ENCODE results near the gene HDAC11.
A peak's percentile ranks its signal among the peaks of the same experiment; 100 is the strongest.

Gene HDAC11

GRCh38 chr3:13509059-13509815 lies 29.1 kb downstream of the HDAC11 start:
- no peak overlapping the region for H3K4me3 ChIP-seq (ENCODE audit: low read depth, low read length)
- TF ChIP-seq CTCF (IDR thresholded peaks at IDR 0.05; ENCODE audit: low read depth, low read length): no peak
- in situ Hi-C loops (cut with HindIII; ENCODE audit: low sequenced_read_pairs): no loop called here
- DNase-seq (ENCODE audit: low read depth, low spot score): no peak

GRCh38 chr3:13509816-13510192 lies 29.7 kb downstream of the HDAC11 start:
- no peak for TF ChIP-seq CTCF (IDR thresholded peaks at IDR 0.05; ENCODE audit: low read depth, low read length)
- no peak overlapping the region for H3K4me3 ChIP-seq (ENCODE audit: low read depth, low read length)
- no peak for DNase-seq (ENCODE audit: low read depth, low spot score)
- in situ Hi-C loops (cut with HindIII; ENCODE audit: low sequenced_read_pairs): no loop called here

- in situ Hi-C loops (cut with HindIII; ENCODE audit: low sequenced_read_pairs): no loop called here
- no peak for DNase-seq (ENCODE audit: low read depth, low spot score)
- no peak overlapping the region for H3K4me3 ChIP-seq (ENCODE audit: low read depth, low read length)
- no peak for TF ChIP-seq CTCF (IDR thresholded peaks at IDR 0.05; ENCODE audit: low read depth, low read length)
Measured at GRCh38 chr3:13512451-13512850, 32.3 kb downstream of the HDAC11 start.

- DNase-seq (ENCODE audit: low read depth, low spot score): peak; percentile 18
- in situ Hi-C loops (cut with HindIII; ENCODE audit: low sequenced_read_pairs): no loop called here
- TF ChIP-seq CTCF (IDR thresholded peaks at IDR 0.05; ENCODE audit: low read depth, low read length): no peak
- H3K4me3 ChIP-seq (ENCODE audit: low read depth, low read length): no peak overlapping the region
Measured at GRCh38 chr3:13513051-13513912, 33.2 kb downstream of the HDAC11 start.

GRCh38 chr3:13513913-13514517 lies 33.9 kb downstream of the HDAC11 start:
- TF ChIP-seq CTCF (IDR thresholded peaks at IDR 0.05; ENCODE audit: low read depth, low read length): no peak
- no peak for DNase-seq (ENCODE audit: low read depth, low spot score)
- in situ Hi-C loops (cut with HindIII; ENCODE audit: low sequenced_read_pairs): no loop called here
- no peak overlapping the region for H3K4me3 ChIP-seq (ENCODE audit: low read depth, low read length)

GRCh38 chr3:13514639-13515435 lies 34.7 kb downstream of the HDAC11 start:
- no peak overlapping the region for H3K4me3 ChIP-seq (ENCODE audit: low read depth, low read length)
- DNase-seq (ENCODE audit: low read depth, low spot score): no peak
- in situ Hi-C loops (cut with HindIII; ENCODE audit: low sequenced_read_pairs): no loop called here
- no peak for TF ChIP-seq CTCF (IDR thresholded peaks at IDR 0.05; ENCODE audit: low read depth, low read length)

Data from astrocyte of the spinal cord (primary cell).